ENCODE data around the gene CSN1S1.
"Not testable (repeated sequence)": the region's sequence is repeated elsewhere in the genome, so short reads cannot be mapped to it uniquely, and the experiment has no call there.

Gene CSN1S1, protein sequence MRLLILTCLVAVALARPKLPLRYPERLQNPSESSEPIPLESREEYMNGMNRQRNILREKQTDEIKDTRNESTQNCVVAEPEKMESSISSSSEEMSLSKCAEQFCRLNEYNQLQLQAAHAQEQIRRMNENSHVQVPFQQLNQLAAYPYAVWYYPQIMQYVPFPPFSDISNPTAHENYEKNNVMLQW

DNA sequence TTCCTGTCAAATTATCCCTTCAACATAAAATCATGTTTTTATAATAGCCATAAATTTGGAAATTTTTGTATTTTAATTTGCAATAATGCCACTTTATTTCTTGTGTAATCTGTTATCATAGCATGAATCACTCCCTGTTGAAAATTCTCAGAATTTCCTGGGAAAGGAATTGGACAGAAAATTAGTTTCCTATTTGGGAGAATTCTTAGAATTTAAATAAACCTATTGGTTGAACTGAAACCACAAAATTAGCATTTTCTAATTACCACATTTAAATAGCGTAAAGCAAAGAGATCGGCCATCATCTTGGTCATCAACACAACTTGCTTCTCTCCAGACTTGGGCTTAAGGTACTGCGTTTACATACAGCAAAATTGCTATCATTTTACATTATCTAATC lies at the start of gene CSN1S1:
TSS of gene CSN1S1 (plus strand) at position 301 of the 400 bp plus-strand sequence. CDS start 1,488 bp downstream, outside the sequence.
- no peak for DNase-seq

DNA sequence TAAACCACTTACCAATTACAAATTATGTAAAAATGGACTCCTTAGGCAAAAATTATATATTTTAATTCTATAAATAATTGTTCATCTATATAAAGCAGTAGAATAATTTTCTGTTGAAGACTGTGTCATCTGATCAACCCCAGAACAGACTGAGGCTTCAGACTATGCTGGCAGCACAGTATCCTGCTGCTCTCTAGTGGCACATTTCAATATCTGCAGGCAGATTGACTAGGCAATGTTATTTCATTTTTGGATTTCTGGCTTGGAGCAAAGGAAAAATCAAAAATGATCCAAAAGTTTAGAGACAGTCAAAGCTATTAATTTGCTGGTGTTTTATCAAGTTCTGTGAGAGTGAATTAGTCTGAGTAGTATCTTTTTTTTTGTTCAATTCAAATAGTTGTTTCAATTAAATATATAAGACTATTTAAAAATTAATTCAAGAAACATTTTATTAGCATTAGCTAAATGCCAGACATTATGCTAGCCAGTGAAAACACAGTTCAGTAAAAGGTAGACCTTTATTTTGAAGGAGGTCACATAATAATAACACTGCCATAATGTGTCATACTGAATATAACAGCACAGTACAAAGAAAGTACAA lies 49.6 kb upstream of the CSN1S1 start:
- DNase-seq, result peak; percentile 1

DNA sequence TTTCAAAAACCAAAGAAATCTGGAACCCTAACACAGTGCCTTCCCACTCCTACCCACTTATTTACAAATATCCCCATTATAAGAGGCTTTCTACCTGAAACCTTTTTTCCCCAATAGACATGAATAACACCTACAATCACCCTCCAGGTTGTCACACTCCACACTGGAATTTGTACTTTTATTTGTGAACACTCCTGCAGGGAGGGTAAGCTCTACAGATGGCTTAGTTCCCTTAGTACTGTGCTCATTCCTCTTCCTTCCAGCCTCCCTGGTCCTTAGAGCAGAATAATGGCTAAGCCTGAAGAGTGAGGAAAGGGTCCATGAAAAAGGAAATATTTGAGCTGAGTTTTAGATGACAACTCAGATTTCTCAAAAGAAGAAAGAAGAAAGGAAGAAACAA lies 48.7 kb upstream of the CSN1S1 start:
- no peak for DNase-seq

DNA sequence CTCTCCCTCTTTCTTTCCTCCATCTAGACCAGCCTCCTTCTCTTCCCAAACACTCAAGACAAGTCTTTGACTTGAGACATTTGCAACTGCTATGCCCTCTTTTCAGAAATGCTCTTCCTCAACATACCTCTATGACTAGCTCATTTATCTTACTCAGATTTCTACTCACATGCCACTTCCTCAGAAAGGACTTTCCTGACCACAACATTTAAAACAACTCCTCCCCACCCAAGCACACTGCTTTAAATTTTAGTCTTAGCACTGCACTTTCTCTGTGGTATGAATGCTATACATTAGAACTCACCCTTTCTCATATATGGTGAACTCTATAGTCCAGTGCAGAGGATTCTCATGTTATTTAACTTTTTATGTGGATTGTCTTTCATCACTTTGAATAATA lies 42.5 kb upstream of the CSN1S1 start:
- no peak for DNase-seq

DNA sequence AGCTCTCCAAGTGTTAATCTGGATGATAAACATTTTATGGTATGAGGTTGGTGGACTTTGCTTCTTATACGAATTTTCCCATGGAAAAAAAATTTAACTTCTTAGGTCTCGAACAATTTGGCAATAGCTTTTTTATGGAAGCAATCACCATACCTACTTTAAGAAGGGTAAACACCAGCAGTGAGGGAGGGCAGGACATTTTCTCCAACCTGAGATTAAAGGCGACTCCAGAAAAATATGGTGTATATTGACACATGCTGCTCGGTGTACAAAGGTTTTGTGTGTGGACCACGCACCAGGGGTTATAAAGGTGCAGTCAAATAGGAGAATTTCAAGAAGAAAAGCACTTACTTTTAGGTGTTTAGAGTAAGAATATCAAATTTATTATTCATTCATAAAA lies 36.7 kb upstream of the CSN1S1 start:
- DNase-seq, result no peak

DNA sequence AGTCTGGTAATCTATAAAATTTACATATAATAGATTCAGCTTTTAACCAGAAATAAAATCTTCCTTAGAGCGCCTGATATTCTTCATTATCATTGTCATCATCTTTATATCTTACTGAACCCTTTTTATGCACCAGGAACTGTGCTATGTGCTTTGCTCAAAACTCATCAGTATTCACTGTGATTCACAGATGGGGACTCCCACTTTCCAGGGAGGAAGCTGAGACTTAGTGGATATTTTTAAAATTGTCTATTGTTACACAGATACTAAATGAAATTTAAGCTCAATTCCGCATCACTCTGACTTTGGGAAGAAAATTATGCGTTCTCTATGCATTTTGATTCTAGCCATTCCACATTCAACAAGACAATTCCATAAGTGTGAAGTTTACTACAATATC lies 36.1 kb upstream of the CSN1S1 start:
- DNase-seq, result no peak

DNA sequence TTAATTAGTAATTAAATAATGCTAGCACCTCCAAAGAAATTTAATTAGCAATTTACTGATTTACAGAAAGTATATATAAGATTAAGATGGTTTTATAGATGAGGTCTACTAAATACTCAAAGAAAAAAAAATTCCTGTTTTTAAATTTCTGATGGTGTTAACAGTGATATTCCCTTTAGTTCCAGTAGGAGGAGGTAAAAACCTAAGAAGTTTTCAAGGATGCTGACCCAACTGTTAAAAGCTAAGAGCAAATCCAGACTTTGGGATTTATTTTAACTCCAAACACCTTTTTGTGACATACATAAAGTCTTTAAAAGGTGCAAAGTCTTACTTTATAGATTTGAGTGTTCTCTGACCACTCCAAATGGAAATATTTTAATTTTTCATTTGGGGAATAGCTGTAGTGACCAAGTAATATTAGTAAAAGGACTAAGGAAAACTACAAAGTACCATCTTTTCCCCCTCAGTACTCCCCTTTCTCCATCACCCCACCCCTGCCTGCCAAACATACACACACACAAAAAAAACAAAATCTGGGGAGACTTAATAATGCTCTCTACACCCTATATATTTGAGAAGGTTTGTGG lies 34.2 kb upstream of the CSN1S1 start:
- no peak for DNase-seq

DNA sequence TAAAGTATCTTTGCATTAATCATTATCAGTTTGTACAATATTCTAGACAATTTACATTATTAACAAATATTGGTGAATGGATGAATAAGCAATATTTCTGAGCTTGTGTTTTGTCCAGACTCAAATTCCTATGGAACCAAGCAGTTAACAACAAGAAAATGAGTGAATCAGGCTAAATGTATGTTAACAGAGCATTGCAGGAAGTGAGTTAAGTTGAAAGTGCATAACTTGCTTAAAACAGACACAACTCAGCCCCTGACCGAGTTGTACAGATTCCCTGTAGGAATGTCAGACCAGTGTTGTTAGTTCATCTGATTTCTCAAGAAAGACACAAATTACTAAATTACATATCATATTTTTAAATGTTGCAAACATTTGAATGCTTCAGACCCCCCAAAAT lies 23.7 kb upstream of the CSN1S1 start:
- DNase-seq, result no peak

DNA sequence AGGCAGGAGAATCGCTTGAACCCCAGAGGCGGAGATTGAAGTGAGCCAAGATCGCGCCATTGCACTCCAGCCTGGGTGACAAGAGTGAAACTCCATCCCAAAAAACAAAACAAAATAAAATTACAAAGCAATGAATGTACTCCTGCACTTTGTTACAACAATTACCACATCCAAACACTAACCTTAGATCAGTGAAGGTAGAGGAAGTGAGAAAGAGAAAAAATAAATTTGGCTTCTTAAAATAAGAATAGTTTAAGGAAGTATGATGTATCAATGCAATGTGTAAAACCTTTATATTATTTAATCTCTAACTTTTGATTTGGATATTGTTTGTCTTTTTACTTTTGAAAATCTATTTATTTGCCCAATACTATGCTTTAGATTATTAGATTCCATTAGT lies 21.7 kb upstream of the CSN1S1 start:
- no peak for DNase-seq

DNA sequence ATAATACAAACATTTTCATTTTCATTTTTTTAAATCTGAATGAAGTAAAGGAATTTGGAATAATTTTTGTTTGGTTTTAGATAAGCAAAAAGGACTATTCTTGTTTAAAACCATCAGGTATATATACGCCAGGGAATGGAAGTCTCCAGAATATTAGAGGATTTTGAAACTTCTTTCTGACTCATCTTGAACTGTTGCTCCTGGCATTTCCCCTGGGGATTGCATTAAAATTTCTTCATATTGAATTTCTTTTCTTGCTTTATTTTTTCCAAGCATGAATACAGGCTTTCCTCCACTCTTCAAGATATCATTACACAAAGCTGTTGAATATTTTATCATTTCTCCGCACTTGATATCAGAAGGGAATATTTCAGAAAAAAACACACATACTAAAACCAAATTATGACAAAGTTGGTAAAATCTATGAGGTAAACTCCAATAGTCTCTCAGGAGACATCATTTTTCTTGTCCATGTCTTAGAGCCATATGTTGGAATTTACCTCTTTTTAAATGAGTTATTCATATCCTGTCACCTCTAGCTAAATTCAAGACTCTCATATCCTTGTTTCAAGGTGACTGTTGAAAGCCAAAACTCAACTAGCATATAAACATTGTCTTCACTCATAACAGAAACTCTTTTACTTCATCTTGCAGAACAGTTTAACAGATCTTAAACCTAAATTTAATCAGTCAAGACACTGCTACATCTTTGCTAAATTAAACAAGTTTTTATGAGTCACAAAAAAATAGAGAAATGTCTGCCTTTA lies 20.7 kb upstream of the CSN1S1 start:
- DNase-seq, result no peak

DNA sequence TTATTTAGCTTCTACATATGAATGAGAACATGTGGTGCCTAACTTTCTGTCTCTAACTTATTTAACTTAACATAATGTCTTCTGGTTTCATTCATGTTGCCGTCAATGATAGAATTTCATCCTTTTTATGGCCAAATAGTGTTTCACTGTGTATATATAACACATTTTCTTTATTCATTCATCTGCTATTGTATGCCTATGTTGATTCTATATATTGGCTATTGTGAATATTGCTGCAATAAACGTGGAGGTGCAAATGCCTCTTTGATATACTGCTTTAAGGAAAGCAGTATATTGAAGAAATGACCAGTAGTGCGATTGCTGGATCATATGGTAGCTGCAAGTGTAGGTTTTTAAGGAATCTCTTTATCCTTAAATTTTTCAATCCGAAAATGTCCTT lies 10.0 kb upstream of the CSN1S1 start:
- no peak for DNase-seq

DNA sequence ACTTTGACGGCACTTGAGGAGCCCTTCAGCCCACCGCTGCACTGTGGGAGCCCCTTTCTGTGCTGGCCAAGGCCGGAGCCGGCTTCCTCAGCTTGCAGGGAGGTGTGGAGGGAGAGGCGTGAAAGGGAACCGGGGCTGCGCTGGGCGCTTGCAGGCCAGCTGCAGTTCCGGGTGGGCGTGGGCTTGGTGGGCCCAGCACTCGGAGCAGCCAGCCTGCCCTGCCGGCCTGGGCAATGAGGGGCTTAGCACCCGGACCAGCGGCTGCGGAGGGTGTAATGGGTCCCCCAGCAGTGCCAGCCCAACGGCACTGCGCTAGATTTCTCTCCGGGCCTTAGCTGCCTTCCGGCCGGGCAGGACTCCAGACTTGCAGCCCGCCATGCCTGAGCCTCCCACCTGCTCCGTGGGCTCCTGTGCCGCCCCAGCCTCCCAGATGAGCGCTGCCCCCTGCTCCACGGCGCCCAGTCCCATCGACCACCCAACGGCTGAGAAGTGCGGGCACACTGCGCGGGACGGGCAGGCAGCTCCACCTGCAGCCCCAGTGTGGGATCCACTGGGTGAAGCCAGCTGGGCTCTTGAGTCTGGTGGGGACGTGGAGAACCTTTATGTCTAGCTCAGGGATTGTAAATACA lies 7.0 kb upstream of the CSN1S1 start:
- DNase-seq, result not testable (repeated sequence)

DNA sequence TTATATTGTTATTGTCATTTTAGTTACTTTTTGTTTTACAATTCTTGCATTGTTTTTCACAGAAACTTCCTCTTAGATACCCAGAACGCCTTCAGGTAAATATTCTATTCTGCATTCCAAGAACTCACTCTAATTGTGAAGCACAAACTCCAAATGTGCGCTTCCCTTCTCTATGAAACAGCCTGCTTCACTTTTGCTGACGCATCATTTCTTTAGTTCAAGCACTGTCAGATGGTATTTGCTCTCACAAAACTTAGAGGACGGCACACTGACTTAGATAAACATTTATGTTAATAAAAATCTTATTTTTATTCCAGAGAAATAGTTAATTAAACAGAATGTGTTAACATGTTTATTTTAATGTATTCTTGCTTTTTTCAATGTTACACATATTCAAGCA lies 3.3 kb downstream of the CSN1S1 start:
- DNase-seq, result no peak

DNA sequence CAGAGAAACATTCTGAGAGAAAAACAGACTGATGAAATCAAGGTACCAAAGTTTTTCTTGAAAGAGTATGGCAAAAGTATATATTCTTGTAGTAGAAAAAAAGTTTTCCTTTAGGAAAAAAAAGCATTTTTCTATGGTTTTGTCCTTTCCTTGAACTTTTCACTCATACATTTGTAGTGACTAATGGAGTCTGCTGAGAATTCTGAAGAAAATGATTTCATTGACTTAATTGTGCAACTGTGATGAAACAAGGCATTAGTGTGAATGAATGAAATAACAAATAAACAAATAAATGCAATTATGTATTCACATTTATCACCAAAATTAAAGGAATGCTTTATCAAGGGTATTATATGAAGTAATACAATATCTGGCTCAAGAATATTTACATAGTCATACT lies 5.7 kb downstream of the CSN1S1 start:
- DNase-seq, result no peak

DNA sequence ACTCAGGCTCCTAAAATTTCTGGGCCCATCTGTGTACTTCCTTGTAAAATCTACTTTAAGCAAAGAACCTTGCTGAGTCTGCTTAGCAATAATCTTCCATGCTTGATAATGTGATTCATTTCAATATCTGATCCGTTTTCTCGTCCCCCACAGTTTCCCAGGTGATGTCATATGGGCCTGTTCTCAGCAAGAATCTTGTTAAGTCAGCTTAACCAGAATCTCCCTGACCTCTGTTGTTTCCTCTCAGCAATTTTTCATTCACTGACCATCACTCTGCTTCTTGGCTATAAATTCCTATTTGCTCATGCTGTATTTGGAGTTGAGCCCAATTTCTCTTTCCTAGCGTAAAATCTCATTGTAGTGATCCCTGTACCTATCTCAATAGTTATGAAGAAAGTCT lies 20.7 kb downstream of the CSN1S1 start:
- DNase-seq, result no peak

DNA sequence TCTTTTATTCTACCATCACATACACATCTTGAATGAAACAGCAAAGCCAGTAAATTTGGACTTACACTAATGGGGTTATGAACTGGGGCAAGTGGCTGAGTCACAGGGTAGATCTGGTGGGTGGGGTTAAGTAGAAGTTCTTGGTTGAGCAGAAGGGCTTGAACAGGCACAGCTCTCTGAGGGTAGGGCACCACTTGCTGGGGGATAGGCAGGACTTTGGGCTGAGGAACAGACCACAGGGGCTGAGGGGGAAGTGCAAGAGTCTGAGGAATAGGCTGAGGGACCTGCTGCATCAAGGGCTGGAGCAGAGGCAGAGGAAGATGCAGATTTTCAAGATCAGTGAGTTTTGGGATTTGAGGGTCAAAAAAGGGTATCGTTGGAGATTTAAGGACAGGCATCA lies 26.3 kb downstream of the CSN1S1 start:
- DNase-seq, result no peak

DNA sequence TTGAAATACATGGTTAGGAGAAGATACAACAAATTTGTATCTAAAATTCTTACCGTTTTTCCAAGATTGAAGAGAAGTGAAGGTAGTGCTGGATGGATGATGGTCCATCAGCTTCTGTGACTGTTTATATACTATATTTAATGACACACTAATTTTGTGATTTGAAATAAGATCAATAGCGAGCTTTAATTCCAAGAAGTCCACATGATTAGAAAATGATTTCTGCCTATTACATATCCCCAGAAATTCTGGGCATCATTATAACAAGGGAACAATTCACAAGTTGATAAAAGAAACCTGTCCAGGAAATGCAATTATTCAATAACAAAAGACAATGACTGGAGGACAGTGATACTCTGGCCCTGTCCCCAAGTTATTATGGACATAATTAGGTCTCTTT lies 34.8 kb downstream of the CSN1S1 start, which contains the start of gene CSN2:
TSS of gene CSN2 (minus strand) at position 101 of the 400 bp plus-strand sequence. CDS start 4,733 bp downstream, outside the sequence.
- DNase-seq, result no peak

DNA sequence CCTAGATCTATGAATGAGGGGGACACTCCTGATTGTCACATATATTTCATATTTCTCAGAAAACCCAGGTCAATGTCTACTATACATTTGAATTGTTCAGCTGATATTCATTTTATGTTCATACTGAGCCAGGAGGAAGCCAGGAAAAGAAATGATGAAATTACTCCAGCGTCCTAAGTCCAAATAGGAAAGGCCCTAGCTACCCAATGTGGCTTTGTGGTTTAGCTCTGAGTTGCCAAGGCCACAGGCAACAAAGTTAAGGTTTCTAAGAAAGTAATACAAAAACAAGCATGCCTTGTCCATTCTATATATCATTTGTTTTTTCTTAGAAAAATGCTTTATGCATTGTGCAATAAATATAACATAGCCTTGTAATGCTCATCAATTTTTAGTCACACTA lies 39.2 kb downstream of the CSN1S1 start:
- no peak for DNase-seq

DNA sequence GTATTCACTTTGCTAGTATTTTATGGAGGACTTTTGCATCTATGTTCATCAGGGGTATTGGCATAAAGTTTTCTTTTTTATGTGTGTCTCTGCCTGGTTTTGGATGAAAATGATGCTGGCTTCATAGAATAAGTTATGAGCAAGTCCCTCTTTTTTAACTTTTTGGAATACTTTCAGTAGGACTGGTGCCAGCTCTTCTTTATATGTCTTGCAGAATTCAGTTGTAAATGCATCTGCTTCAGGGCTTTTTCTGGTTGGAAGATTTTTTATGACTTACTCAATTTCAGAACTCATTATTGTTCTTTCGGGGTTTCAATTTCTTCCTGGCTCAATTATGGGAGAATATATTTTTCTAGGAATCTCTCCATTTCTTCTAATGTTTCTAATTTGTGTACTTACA lies 43.8 kb downstream of the CSN1S1 start:
- DNase-seq, result no peak

DNA sequence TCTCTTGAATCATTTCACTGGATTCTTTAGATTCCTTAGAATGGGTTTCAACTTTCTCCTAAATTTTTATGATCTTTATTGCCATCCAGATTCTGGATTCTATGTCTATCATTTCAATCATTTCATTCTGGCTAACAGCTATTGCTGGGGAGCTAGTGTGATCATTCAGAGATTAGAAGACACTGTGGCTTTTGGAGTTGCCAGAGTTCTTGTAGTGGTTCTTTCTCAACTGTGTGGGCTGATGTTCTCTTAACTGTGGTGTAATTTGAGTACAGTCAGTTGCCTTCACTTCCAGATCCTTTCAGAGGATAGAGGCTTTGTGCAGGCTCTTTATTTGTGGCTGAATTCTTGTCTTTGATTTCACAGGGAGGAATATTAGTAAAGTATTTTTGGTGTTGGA lies 46.7 kb downstream of the CSN1S1 start:
- DNase-seq, result no peak

DNA sequence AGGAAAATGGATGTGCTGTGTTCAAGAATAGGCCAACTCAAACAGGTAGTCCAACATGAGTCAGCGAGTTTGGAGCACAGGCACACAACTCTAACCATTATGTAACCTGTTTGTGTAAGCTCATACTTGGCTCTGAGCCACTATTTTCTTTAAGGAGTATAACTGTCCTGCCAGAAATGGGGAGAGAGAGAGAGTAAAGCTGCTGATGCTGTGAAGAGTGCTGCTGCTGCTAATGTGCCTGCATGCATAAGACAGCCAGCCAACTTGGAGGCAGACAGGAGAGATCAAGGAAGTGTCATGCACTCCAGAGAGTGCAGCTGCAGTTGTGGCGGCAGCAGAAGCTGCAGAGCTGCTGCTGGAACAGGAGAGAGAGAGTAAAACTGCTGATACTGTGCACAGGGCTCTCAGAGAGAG lies 53.2 kb downstream of the CSN1S1 start:
- DNase-seq, result no peak

DNA sequence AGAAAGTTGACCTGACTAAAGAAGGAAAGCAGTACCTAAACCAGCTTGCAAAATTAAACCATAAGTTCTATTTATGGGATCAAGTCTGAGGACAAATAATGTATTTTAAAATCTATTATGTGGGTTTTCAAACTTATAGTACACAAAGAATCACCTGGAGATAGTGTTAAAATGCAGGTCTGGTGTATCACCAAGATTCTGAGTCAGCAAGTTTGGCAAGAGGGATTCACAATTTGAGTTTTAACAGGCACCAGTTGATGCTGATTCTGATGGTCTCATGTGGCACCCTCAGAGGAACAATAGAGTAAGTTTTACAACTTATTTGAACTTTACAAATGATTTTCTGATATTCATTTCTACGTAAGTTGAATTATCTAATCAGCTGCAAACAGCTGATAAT lies 55.8 kb downstream of the CSN1S1 start:
- no peak for DNase-seq

DNA sequence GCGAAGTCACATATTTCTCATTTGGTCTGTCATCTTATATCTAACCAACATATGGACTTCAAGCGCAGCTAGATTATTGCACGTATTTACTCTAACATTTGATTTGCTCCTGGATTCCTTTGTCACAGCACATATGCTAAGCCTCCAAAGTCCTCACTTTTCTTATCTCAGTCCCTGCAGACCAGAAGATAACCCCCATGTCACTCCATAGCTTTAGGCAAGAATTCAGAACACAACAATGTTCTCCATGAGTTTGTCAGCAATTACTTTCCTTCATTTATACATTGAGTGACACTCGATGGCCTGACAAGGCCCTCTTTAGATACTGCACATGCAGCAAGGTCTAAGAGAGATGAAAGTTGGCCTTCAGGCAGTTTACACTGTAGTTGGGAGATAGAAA lies 60.1 kb downstream of the CSN1S1 start:
- no peak for DNase-seq

DNA sequence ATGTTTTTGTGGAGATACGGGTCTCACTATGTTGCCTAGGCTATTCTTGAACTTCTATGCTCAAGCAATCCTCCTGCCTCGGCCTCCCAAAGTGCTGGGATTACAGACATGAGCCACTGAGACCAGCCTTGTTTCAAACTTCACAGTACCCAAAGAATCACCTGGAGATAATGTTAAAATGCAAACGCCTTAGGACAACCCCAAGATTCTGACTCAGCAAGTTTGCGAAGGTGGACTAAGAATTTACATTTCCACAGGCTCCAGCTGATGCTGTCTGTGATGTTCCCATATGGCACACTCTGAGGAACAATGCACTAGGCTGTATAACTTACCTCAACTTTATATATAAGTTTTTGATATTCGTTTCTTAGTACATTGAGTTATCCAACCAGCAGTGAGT lies 63.9 kb downstream of the CSN1S1 start:
- no peak for DNase-seq

Data from DMS79 treated with DMSO at 0.1 percent for 48 hours (cell line).